Endothelial cell of umbilical vein (primary cell): Measurements from ENCODE around the gene PIM3. TPM values are rescaled to one million over a fixed set of nuclear protein-coding genes. Genes with fewer than 3 reads are reported as not detected.

Experiments used
- BruUV-seq: library from RNA; stranded (reverse); fragments of 400-500 nt; replicated peaks from 2 replicates; lab custom pipeline; 2021; lab: Mats Ljungman, UMichigan
- CTCF ChIA-PET: fragments of 300-600, 350-600 bp; sonication (Branson Sonifier 250); formaldehyde crosslinking; loops from one replicate; lab custom pipeline; 2021; ENCODE audit warnings: antibody characterized with exemption, inconsistent platforms; lab: Charles Lee
- POLR2A ChIA-PET: fragments of 300-600, 350-600 bp; sonication (Branson Sonifier 250); formaldehyde crosslinking; loops from one replicate; lab custom pipeline; 2021; ENCODE audit warnings: antibody characterized with exemption, inconsistent platforms; lab: Charles Lee
- DNase-seq: peaks from one replicate; pipeline ENCODE4 v3.0.0-alpha.2; 2011; ENCODE audit warnings: low read depth, low spot score
- FAIRE-seq: peaks from 2 replicates; lab custom pipeline; 2011; peaks lifted over from hg19 to GRCh38; lab: Jason Lieb, UNC
- H2AFZ ChIP-seq: 2 replicates; pipeline ENCODE4 v1.6.0; 2012; ENCODE audit warnings: low read depth, low read length, control low read depth, inconsistent platforms
- H3K27ac ChIP-seq: 2 replicates; pipeline ENCODE4 v1.5.1; 2011; ENCODE audit warnings: low read depth, mild to moderate bottlenecking, control low read depth, low read length, moderate library complexity; ENCODE audit not compliant: insufficient read depth
- H3K27me3 ChIP-seq, 2 experiments: 2 replicates each; pipeline versions ENCODE4 v1.6.0 to v1.6.1; 2011; ENCODE audit warnings: low read length in 2 of 2, mixed read lengths in 1 of 2; ENCODE audit not compliant: control insufficient read depth in 2 of 2, insufficient read depth in 2 of 2
- H3K36me3 ChIP-seq, 2 experiments: 2 replicates in 1 of 2; 3 replicates in 1 of 2; pipeline ENCODE4 v1.5.1; 2011; ENCODE audit warnings: low read length in 2 of 2, mild to moderate bottlenecking in 1 of 2, moderate library complexity in 1 of 2; ENCODE audit not compliant: control insufficient read depth in 2 of 2, insufficient read depth in 2 of 2; ENCODE audit errors: extremely low read depth in 1 of 2
- H3K4me1 ChIP-seq: 3 replicates; pipeline ENCODE4 v1.5.1; 2011; ENCODE audit warnings: mild to moderate bottlenecking, low read length; ENCODE audit not compliant: control insufficient read depth, insufficient read depth; ENCODE audit errors: extremely low read depth
- H3K4me2 ChIP-seq: 2 replicates; pipeline ENCODE4 v1.6.1; 2011; ENCODE audit warnings: low read length, control low read depth, mixed read lengths; ENCODE audit not compliant: insufficient read depth
- H3K4me3 ChIP-seq, 3 experiments: fragments of 200-600 bp in 1 of 3; sonication (generic), shearing (Covaris generic) in 1 of 3; replicated peaks in 1 of 3; 2 replicates each; pipeline ENCODE4 v1.5.1; 2011 to 2016; ENCODE audit warnings: control low read depth in 3 of 3, low read length in 3 of 3, mild to moderate bottlenecking in 2 of 3, inconsistent platforms in 1 of 3, low read depth in 1 of 3, moderate library complexity in 1 of 3; ENCODE audit not compliant: insufficient read depth in 1 of 3
- H3K79me2 ChIP-seq: 2 replicates; pipeline ENCODE4 v1.6.0; 2012; ENCODE audit warnings: low read length, inconsistent platforms; ENCODE audit not compliant: control insufficient read depth, insufficient read depth
- H3K9ac ChIP-seq: replicated peaks from 2 replicates; pipeline ENCODE3; 2011; ENCODE audit warnings: low read length, control low read depth; ENCODE audit not compliant: insufficient read depth; ENCODE audit errors: extremely low read depth
- H3K9me1 ChIP-seq: replicated peaks from 3 replicates; pipeline ENCODE4 v1.6.0; 2011; ENCODE audit warnings: mild to moderate bottlenecking, low read length; ENCODE audit not compliant: control insufficient read depth, insufficient read depth; ENCODE audit errors: extremely low read depth
- H3K9me3 ChIP-seq: replicated peaks from 2 replicates; pipeline ENCODE4 v1.5.1; 2012; ENCODE audit warnings: low read length, inconsistent platforms; ENCODE audit not compliant: control insufficient read depth, insufficient read depth
- H4K20me1 ChIP-seq: replicated peaks from 2 replicates; pipeline ENCODE3; 2011; ENCODE audit warnings: mild to moderate bottlenecking, low read length; ENCODE audit not compliant: control insufficient read depth, insufficient read depth; ENCODE audit errors: extremely low read depth
- EZH2 ChIP-seq: IDR thresholded peaks from 2 replicates; pipeline ENCODE4 v1.6.1; 2012; ENCODE audit warnings: borderline replicate concordance, low read depth, mild to moderate bottlenecking, moderate library complexity, low read length, inconsistent platforms; ENCODE audit not compliant: severe bottlenecking
- FOS ChIP-seq: IDR thresholded peaks from 2 replicates; pipeline ENCODE4 v1.6.1; 2011; ENCODE audit warnings: mild to moderate bottlenecking, low read length, moderate library complexity, borderline replicate concordance; ENCODE audit not compliant: insufficient read depth
- GATA2 ChIP-seq: IDR thresholded peaks from 2 replicates; pipeline ENCODE4 v1.7.0; 2011; ENCODE audit warnings: low read depth, mild to moderate bottlenecking, moderate library complexity, mixed read lengths, low read length; ENCODE audit not compliant: insufficient read length, insufficient read depth
- JUN ChIP-seq: IDR thresholded peaks from 2 replicates; pipeline ENCODE4 v1.6.1; 2011; ENCODE audit warnings: borderline replicate concordance, low read depth; ENCODE audit not compliant: insufficient read length, insufficient read depth
- MYC ChIP-seq: IDR thresholded peaks from one replicate; pipeline ENCODE4 v1.6.1; 2011; ENCODE audit warnings: mild to moderate bottlenecking, low read depth, low read length
- POLR2A ChIP-seq: IDR thresholded peaks from 2 replicates; pipeline ENCODE4 v1.6.1; 2012; ENCODE audit warnings: low read depth, mild to moderate bottlenecking, control low read depth, low read length
- POLR2AphosphoS5 ChIP-seq: IDR thresholded peaks from 2 replicates; pipeline ENCODE4 v1.6.1; 2012; ENCODE audit warnings: low read depth, mild to moderate bottlenecking, control low read depth, low read length, moderate library complexity; ENCODE audit not compliant: insufficient read depth
- dilution Hi-C: fragments of 300-500 bp; cut with MboI; formaldehyde crosslinking; loops from one replicate; pipeline ENCODE4 v1.15.0; 2019; ENCODE audit warnings: low sequenced_read_pairs; ENCODE audit not compliant: extremely low pct_ligation_motif_present
- intact Hi-C: fragments of 100-400 bp; cut with micrococcal nuclease; formaldehyde crosslinking; loops from one replicate; pipeline ENCODE4 v1.10.0; 2022
- polyA plus RNA-seq, 4 experiments: library from polyadenylated mRNA; depleted of rRNA in 3 of 4; stranded (reverse) in 3 of 4; unstranded in 1 of 4; fragments of >200 nt; gene quantifications; 2 replicates each; pipeline versions ENCODE4 v1.2.1 to v1.2.3, GENCODE V29; 2011 to 2012; ENCODE audit warnings: missing spikeins in 1 of 4
- total RNA-seq: library from RNA; stranded (reverse); gene quantifications from 2 replicates; pipeline ENCODE4 v1.2.3, GENCODE V29; 2021
- TF ChIP-seq, protein P1 (sequence below), 2 donors: IDR thresholded peaks; 1 replicate in 1 of 2; 2 replicates in 1 of 2; pipeline ENCODE4 v1.5.1; 2011; ENCODE audit warnings: low read length in 2 of 2, mild to moderate bottlenecking in 2 of 2, moderate library complexity in 2 of 2, control low read depth in 1 of 2, inconsistent platforms in 1 of 2, low read depth in 1 of 2; ENCODE audit not compliant: insufficient read depth in 1 of 2; ENCODE audit errors: extremely low read depth in 1 of 2
- TF ChIP-seq, protein P2 (sequence below): IDR thresholded peaks from 2 replicates; pipeline ENCODE4 v1.6.1; 2011; ENCODE audit not compliant: insufficient read depth, insufficient read length

Gene PIM3
- total and polyA plus RNA-seq, 2 donors (not counting 3 experiments of a cell fraction or from before 2014, with no cell fraction given) = 131 to 185 TPM

DNA sequence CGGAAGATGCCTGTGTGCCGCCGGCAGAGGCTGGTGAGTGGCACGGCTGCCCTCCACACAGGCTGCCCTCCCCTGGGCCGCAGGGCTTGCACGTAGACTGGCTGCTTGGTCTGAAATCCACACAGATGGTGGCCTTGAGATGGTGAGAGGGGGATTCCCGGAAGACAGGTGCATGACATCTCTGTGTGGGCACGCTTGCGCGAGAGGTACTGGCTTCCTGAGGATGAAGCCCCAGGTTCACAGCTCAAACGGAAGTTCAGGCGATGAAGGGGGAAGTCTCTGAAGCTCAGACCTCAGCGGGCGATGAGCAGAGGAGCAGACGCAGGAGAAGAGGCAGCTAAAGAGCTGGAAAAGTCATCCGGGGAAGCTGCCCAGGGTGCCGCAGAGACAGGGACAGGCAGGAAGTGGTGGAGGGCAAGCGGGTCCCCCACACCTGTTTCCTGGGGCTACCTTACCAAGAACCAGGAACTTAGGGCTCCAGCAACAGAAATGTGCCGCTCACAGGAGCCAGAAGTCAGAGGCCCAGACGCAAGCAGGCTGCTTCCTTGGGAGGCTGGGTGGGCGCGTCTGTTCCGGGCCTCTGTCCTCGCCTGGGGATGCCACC is 34.9 kb upstream of the PIM3 start:
- DNase-seq = no peak
- dilution Hi-C loops = no loop called here
- Histone ChIP-seq H3K9me1 (no peaks in the 10 kb centered on the region), H3K4me3 (no peak overlapping the region), H3K9ac (no peak overlapping the region), H4K20me1 (no peaks in the 10 kb centered on the region), H3K27me3 (no peaks in the 10 kb centered on the region), H3K4me1 (peaks cover 8% of the 10 kb centered on the region), H2AFZ (no peak overlapping the region), H3K36me3 (peaks cover 0 to 3% of the 10 kb centered on the region in 2 experiments), H3K9me3 (no peaks in the 10 kb centered on the region), H3K4me2 (no peak overlapping the region), H3K27ac (no peak overlapping the region), H3K79me2 (no peaks in the 10 kb centered on the region)
- TF ChIP-seq FOS (no peak), POLR2A (no peak), EZH2 (no peak), POLR2AphosphoS5 (no peak), MYC (no peak), GATA2 (no peak), JUN (no peak)
- TF ChIP-seq, protein P1, sequence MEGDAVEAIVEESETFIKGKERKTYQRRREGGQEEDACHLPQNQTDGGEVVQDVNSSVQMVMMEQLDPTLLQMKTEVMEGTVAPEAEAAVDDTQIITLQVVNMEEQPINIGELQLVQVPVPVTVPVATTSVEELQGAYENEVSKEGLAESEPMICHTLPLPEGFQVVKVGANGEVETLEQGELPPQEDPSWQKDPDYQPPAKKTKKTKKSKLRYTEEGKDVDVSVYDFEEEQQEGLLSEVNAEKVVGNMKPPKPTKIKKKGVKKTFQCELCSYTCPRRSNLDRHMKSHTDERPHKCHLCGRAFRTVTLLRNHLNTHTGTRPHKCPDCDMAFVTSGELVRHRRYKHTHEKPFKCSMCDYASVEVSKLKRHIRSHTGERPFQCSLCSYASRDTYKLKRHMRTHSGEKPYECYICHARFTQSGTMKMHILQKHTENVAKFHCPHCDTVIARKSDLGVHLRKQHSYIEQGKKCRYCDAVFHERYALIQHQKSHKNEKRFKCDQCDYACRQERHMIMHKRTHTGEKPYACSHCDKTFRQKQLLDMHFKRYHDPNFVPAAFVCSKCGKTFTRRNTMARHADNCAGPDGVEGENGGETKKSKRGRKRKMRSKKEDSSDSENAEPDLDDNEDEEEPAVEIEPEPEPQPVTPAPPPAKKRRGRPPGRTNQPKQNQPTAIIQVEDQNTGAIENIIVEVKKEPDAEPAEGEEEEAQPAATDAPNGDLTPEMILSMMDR (IDR thresholded peaks at IDR 0.05; ENCODE audit: extremely low read depth in 1 of 2, insufficient read depth in 1 of 2, low read depth in 1 of 2, low read length in 2 of 2) = no peak
- TF ChIP-seq, protein P2, sequence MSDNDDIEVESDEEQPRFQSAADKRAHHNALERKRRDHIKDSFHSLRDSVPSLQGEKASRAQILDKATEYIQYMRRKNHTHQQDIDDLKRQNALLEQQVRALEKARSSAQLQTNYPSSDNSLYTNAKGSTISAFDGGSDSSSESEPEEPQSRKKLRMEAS = no peak
- ChIA-PET POLR2A (no interaction called here), CTCF (interaction anchor here (2.3 kb wide), 1 partner anchor 105 kb away, joined by 12 read pairs; no protein-coding TSS in a partner anchor)
- FAIRE-seq = no peak
- no TSS peak for BruUV-seq
- intact Hi-C loops = no loop called here
